Measurements from ENCODE around the gene FOXO3.

DNA sequence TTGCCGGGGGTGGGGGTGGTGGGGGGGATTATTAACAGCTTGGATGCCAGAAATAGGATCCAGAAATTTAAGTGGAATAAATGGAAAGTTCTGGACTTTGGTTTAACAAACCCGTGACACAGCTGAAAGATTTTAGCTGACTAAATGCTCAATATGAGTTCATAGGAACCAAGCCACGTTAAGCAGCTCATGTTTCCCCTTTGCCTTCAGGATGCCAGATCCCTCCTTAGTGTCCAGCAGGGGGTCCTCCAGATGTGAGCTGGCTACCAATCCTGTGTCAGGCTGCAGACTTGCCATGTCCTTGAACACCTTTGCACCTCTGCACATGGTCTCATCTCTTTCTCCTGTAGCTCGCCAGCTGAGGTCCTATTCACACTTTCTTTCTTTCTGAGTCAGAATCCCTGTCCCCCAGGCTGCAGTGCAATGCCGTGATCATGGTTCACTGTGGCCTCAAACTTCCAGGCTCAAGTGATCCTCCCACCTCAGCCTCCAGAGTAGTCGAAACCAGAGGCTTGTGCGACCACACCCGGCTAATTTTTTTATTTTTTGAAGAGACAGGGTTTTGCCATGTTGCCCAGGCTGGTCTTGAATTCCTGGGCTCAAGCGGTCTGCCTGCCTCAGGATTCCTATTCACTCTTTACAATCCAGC, 154.2 kb downstream of the FOXO3 start:
- TF ChIP-seq, protein P1, sequence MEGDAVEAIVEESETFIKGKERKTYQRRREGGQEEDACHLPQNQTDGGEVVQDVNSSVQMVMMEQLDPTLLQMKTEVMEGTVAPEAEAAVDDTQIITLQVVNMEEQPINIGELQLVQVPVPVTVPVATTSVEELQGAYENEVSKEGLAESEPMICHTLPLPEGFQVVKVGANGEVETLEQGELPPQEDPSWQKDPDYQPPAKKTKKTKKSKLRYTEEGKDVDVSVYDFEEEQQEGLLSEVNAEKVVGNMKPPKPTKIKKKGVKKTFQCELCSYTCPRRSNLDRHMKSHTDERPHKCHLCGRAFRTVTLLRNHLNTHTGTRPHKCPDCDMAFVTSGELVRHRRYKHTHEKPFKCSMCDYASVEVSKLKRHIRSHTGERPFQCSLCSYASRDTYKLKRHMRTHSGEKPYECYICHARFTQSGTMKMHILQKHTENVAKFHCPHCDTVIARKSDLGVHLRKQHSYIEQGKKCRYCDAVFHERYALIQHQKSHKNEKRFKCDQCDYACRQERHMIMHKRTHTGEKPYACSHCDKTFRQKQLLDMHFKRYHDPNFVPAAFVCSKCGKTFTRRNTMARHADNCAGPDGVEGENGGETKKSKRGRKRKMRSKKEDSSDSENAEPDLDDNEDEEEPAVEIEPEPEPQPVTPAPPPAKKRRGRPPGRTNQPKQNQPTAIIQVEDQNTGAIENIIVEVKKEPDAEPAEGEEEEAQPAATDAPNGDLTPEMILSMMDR (IDR thresholded peaks at IDR 0.05), result no peak
- TF ChIP-seq POLR2A (IDR thresholded peaks at IDR 0.05), result no peak
